ENCODE results near the gene PLCH1. TPM values are rescaled to one million over a fixed set of nuclear protein-coding genes. Genes with fewer than 3 reads are reported as not detected.

Gene PLCH1
- total and polyA plus RNA-seq, 2 of the 8 experiments (the other 6 are each of a cell fraction or from before 2014, with no cell fraction given) = 5.8 to 17.2 TPM

DNA sequence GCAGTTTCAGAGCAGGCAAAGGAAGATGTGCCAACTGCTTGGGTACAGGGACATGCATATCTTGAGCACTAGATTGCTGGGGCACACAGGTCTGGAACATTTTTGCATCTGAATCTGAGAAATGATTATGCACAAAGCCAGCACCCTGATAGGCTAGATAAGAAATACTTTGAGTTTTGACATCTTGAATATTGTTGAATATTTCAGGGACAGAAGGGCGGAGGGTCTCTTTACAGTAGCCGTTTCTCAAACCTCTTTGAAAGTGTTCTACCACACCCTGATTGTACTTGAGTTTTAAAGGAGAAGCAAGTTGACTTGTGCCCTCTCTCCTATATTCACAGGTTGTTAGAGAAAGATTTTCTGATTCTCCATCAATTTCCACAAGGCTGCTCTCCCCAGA, 263.3 kb downstream of the PLCH1 start (continued):
- TF ChIP-seq CHD7 (IDR thresholded peaks at IDR 0.05; ENCODE audit: insufficient replicate concordance, low read length) (no peak), ATF2 (IDR thresholded peaks at IDR 0.05; ENCODE audit: low read length) (no peak), TEAD4 (IDR thresholded peaks at IDR 0.05; ENCODE audit: low read depth, low read length) (no peak), BACH1 (IDR thresholded peaks at IDR 0.05; ENCODE audit: low read length) (no peak), KDM4A (IDR thresholded peaks at IDR 0.05; ENCODE audit: low read depth, low read length, severe bottlenecking) (no peak), CBX5 (IDR thresholded peaks at IDR 0.05; ENCODE audit: low read depth, low read length) (no peak), MAFK (IDR thresholded peaks at IDR 0.05; ENCODE audit: low read depth, low read length) (no peak), SIX5 (IDR thresholded peaks at IDR 0.05; ENCODE audit: low read depth, low read length) (no peak), GTF2F1 (IDR thresholded peaks at IDR 0.05; ENCODE audit: borderline replicate concordance, low read depth, low read length) (no peak), BCL11A (IDR thresholded peaks at IDR 0.05; ENCODE audit: low read depth in 2 of 2, low read length in 2 of 2) (no peak), TAF1 (IDR thresholded peaks at IDR 0.05; ENCODE audit: low read depth, low read length) (no peak)

All from H1 (cell line).